ENCODE data around the gene POU2AF3.

- TF ChIP-seq CTCF (IDR thresholded peaks at IDR 0.05): no peak
- no peak for TF ChIP-seq POLR2A (IDR thresholded peaks at IDR 0.05)
These were observed 29.0 kb upstream of the POU2AF3 start for GRCh38 chr11:111269146-111269868.
